Measurements from ENCODE around the gene OR4C12. TPM values are rescaled to one million over a fixed set of nuclear protein-coding genes. Genes with fewer than 3 reads are reported as not detected.
"Not testable (repeated sequence)": the region's sequence is repeated elsewhere in the genome, so short reads cannot be mapped to it uniquely, and the experiment has no call there.

OR4C12 gene
- not detected for polyA plus RNA-seq (2013, experiment 1 of 2; ENCODE audit: insufficient read length)
- not detected for polyA plus RNA-seq (2013, experiment 2 of 2; ENCODE audit: insufficient read length)

DNA sequence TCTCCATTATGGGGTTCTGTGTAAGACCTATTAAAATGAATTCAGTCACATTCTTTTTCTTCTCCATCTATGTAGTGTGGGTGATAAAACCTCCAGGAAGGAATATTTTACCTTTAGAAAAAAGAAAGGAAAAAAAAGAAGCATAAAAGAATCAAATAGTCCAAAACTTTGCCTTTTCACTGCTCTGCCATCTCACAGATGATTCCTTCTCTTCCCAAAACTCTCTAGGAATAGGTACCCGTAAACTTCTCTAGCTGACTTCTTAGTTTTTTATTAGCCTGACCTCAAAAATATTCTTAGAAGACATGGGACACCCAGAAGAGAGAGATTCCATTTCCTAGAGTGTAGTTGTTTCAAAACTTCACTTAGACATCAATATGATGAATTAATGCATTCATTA is at the start of gene OR4C12:
Gene OR4C12 (minus strand): TSS at position 101 of the 400 bp plus-strand sequence. CDS start 34 bp downstream, at position 67.
- not testable (repeated sequence) for DNase-seq

DNA sequence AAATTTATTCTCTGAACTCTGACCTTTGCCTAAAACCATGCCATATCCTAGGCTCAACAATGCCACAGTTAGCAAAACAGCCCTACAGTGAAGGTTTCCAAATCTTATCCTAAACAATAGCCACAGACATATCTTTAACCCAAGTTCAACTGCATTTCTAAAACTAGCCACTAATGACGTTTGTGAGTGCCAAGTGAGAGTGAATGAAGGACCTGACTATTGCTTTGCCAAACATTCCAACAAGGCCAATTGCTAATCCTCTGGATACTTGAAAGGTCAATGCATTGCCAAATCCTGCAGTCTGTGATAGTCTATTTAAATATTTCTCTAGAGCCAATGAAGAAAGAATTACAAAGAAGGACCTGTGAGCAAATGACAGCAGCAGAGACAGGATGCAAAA is 47.9 kb upstream of the OR4C12 start:
- DNase-seq = no peak

DNA sequence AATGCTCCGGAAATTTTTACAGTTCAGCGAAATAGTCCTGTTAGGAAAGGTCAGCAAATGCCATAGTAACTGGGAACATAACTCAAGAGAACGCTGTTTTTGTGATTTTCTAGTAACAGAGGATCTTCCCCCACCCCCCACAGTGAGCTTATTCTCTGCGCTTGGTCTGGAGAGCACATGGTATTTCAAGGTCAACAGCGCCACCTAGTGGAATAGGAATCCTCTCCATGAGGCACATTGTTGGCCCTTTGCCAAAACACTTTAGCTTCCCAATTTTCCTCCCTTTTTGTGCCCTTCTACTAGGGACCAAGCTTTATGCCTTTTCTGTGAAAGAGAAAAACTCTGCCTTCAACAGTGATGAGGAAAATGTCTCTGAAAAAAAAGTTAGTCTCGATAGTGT is 13.2 kb upstream of the OR4C12 start:
- peak; percentile 33 for DNase-seq

DNA sequence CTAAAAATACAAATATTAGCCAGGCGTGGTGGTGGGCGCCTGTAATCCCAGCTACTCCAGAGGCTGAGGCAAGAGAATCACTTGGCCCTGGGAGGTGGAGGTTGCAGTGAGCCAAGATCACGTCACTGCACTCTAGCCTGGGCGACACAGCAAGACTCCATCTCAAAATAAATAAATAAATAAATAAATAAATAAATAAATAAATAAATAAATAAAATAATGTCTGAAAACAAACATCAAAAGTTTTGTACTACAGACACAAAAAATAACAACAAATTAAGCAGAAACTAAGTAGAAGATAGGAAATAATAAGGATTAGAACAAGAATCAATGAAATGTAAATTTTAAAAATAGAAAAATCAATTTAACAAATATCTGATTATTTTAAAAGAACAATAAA is 8.9 kb downstream of the OR4C12 start:
- DNase-seq = not testable (repeated sequence)

DNA sequence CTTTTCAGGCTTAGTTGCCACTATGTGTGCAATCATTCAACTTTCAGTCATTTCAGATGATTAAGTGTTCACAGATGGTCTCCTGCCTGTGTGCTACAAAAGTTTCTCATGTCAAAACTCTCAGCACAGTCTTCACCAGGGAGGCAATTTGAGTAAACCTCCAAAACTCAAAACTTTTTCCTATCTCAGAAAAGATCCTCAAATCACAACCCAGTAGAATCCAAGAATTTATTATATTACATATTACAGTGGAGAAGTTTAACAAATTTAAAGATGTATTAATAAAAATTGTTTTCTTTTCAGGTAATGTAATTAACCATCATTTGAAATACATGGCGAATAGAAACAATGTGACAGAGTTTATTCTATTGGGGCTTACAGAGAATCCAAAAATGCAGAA is 30.2 kb downstream of the OR4C12 start, which contains the start of gene OR4C13:
Gene OR4C13 (plus strand): TSS at position 301 of the 400 bp plus-strand sequence. CDS start 32 bp downstream, at position 333.
- no peak for DNase-seq

DNA sequence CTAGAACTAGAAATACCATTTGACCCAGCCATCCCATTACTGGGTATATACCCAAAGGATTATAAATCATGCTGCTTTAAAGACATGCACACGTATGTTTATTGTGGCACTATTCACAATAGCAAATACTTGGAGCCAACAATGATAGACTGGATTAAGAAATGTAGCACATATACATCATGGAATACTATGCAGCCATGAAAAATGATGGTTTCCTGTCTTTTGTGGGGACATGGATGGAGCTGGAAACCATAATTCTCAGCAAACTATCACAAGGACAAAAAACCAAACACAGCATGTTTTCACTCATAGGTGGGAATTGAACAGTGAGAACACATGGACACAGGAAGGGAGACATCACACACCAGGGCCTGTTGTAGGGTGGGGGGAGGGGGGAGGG is 33.6 kb downstream of the OR4C12 start:
- DNase-seq = not testable (repeated sequence)
